ENCODE results near the gene KNDC1.

The KNDC1 gene

GRCh38 chr10:133185916-133186315, 25.9 kb downstream of the KNDC1 start:
- no peak for TF ChIP-seq CTCF (conservative IDR thresholded peaks at IDR 0.05; ENCODE audit: low read depth)
- DNase-seq (ENCODE audit: low spot score): no peak
- CTCF ChIA-PET: interaction anchor here (0.6 kb wide), 1 partner anchor 350 kb away, joined by 3 read pairs; no protein-coding TSS in a partner anchor
- no peak overlapping the region for H3K27ac ChIP-seq
- POLR2A ChIA-PET (ENCODE audit: low non-redundant PET): no interaction called here

GRCh38 chr10:133186416-133187090, 26.5 kb downstream of the KNDC1 start:
- no peak for DNase-seq (ENCODE audit: low spot score)
- ChIA-PET POLR2A (ENCODE audit: low non-redundant PET) (no interaction called here), CTCF (interaction anchor here (0.6 to 0.7 kb wide), 2 partner anchors 41 to 350 kb away, joined by 3 to 4 read pairs; no protein-coding TSS in a partner anchor)
- no peak for TF ChIP-seq CTCF (conservative IDR thresholded peaks at IDR 0.05; ENCODE audit: low read depth)
- H3K27ac ChIP-seq: no peak overlapping the region

GRCh38 chr10:133187091-133187905, 27.3 kb downstream of the KNDC1 start:
- ChIA-PET CTCF (interaction anchor here (0.7 kb wide), 1 partner anchor 40 kb away, joined by 4 read pairs; no protein-coding TSS in a partner anchor), POLR2A (ENCODE audit: low non-redundant PET) (no interaction called here)
- no peak for TF ChIP-seq CTCF (conservative IDR thresholded peaks at IDR 0.05; ENCODE audit: low read depth)
- no peak for DNase-seq (ENCODE audit: low spot score)
- no peak overlapping the region for H3K27ac ChIP-seq

GRCh38 chr10:133187906-133188681, 28.1 kb downstream of the KNDC1 start:
- H3K27ac ChIP-seq: no peak overlapping the region
- TF ChIP-seq CTCF (conservative IDR thresholded peaks at IDR 0.05; ENCODE audit: low read depth): no peak
- ChIA-PET CTCF (no interaction called here), POLR2A (ENCODE audit: low non-redundant PET) (no interaction called here)
- no peak for DNase-seq (ENCODE audit: low spot score)

- CTCF ChIA-PET: no interaction called here
- TF ChIP-seq CTCF (conservative IDR thresholded peaks at IDR 0.05; ENCODE audit: low read depth): no peak
- DNase-seq (ENCODE audit: low spot score): no peak
- POLR2A ChIA-PET (ENCODE audit: low non-redundant PET): no interaction called here
- no peak overlapping the region for H3K27ac ChIP-seq
These were observed 29.2 kb downstream of the KNDC1 start for GRCh38 chr10:133189256-133189655.

GRCh38 chr10:133189726-133190125, 29.7 kb downstream of the KNDC1 start:
- TF ChIP-seq CTCF (conservative IDR thresholded peaks at IDR 0.05; ENCODE audit: low read depth): no peak
- CTCF ChIA-PET: no interaction called here
- H3K27ac ChIP-seq: no peak overlapping the region
- no peak for DNase-seq (ENCODE audit: low spot score)
- POLR2A ChIA-PET (ENCODE audit: low non-redundant PET): no interaction called here
